Ovary (tissue), 3 donors: ENCODE data around the gene THADA.

Experiments
- POLR2A ChIP-seq: fragments of 450-650 bp; IDR thresholded peaks from one replicate; pipeline ENCODE4 v1.6.1; 2017; ENCODE audit warnings: antibody characterized with exemption, mild to moderate bottlenecking, moderate library complexity
- TF ChIP-seq, protein P1 (sequence below), 3 donors: fragments of 450-650 bp in 2 of 3; fragments of 200-600 bp in 1 of 3; IDR thresholded peaks; one replicate each; pipeline versions ENCODE4 v1.5.1 to v1.8.0; 2016 to 2022; ENCODE audit warnings: antibody characterized with exemption in 3 of 3, mild to moderate bottlenecking in 1 of 3
- donor health status: DM: no; HTN: no; CAD: no.

DNA sequence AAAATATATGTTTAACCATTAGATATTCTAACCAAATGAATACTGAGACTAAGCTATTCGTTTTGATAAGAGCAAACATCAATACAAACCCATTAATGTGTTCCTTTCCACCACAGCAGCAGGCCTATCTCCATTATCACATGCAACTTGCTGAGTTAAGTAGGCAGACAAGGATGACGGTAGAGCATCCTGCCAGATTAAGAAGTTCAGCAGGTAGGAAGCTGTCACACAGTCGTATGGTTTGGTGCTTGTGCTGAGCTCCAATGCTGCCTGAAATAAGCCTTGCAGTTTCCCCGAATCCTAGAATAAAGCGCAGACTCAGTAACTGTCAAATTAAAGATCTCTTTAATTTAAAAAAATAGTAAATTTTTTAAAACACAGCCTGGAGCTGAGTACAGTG lies 39.6 kb downstream of the THADA start:
- TF ChIP-seq, protein P1, sequence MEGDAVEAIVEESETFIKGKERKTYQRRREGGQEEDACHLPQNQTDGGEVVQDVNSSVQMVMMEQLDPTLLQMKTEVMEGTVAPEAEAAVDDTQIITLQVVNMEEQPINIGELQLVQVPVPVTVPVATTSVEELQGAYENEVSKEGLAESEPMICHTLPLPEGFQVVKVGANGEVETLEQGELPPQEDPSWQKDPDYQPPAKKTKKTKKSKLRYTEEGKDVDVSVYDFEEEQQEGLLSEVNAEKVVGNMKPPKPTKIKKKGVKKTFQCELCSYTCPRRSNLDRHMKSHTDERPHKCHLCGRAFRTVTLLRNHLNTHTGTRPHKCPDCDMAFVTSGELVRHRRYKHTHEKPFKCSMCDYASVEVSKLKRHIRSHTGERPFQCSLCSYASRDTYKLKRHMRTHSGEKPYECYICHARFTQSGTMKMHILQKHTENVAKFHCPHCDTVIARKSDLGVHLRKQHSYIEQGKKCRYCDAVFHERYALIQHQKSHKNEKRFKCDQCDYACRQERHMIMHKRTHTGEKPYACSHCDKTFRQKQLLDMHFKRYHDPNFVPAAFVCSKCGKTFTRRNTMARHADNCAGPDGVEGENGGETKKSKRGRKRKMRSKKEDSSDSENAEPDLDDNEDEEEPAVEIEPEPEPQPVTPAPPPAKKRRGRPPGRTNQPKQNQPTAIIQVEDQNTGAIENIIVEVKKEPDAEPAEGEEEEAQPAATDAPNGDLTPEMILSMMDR (IDR thresholded peaks at IDR 0.05), result no peak
- no peak for TF ChIP-seq POLR2A
